H1 (cell line): ENCODE data around the gene CHD2. TPM values are rescaled to one million over a fixed set of nuclear protein-coding genes. Genes with fewer than 3 reads are reported as not detected.

Experiments
- CTCF ChIA-PET: fragments of 300-600 bp; sonication (Branson Sonifier 250); formaldehyde crosslinking; loops from one replicate; lab custom pipeline; 2021; ENCODE audit not compliant: partially characterized antibody; lab: Charles Lee
- POLR2A ChIA-PET: fragments of 300-600 bp; sonication (Branson Sonifier 250); formaldehyde crosslinking; loops from one replicate; lab custom pipeline; 2021; ENCODE audit warnings: inconsistent platforms; ENCODE audit not compliant: partially characterized antibody; lab: Charles Lee
- DNase-seq, 2 experiments: peaks; one replicate each; pipeline versions ENCODE4 v3.0.0 to v3.0.0-alpha.2; 2010 to 2022; ENCODE audit warnings: low spot score in 2 of 2, low read depth in 1 of 2, mixed read lengths in 1 of 2
- FAIRE-seq: peaks from 2 replicates; lab custom pipeline; 2011; peaks lifted over from hg19 to GRCh38; lab: Jason Lieb, UNC
- H2AFZ ChIP-seq: 2 replicates; pipeline ENCODE4 v1.8.1; 2012; ENCODE audit warnings: low read length, inconsistent platforms
- H2AK5ac ChIP-seq: 2 replicates; pipeline ENCODE4 v1.6.1; 2013; ENCODE audit warnings: low read depth, low read length
- H2BK120ac ChIP-seq: replicated peaks from 2 replicates; pipeline ENCODE3; 2013; ENCODE audit warnings: low read depth, low read length, inconsistent platforms
- H2BK12ac ChIP-seq: 2 replicates; pipeline ENCODE4 v1.6.1; 2013; ENCODE audit warnings: low read depth, low read length
- H2BK15ac ChIP-seq: 2 replicates; pipeline ENCODE4 v1.6.1; 2013; ENCODE audit warnings: low read length
- H2BK20ac ChIP-seq: 2 replicates; pipeline ENCODE4 v1.6.1; 2013; ENCODE audit warnings: low read length
- H2BK5ac ChIP-seq: 2 replicates; pipeline ENCODE4 v1.6.1; 2013; ENCODE audit warnings: low read depth, low read length
- H3K14ac ChIP-seq: 2 replicates; pipeline ENCODE4 v1.6.1; 2013; ENCODE audit warnings: inconsistent platforms; ENCODE audit not compliant: insufficient read length
- H3K18ac ChIP-seq: 2 replicates; pipeline ENCODE4 v1.6.1; 2013; ENCODE audit warnings: low read length; ENCODE audit errors: extremely low read depth
- H3K23ac ChIP-seq: 2 replicates; pipeline ENCODE4 v1.6.1; 2013; ENCODE audit warnings: inconsistent platforms; ENCODE audit not compliant: insufficient read length
- H3K23me2 ChIP-seq: 2 replicates; pipeline ENCODE4 v1.6.1; 2013; ENCODE audit warnings: low read depth, low read length
- H3K27ac ChIP-seq: 2 replicates; pipeline ENCODE4 v1.6.1; 2011; ENCODE audit warnings: low read depth, low read length, inconsistent platforms
- H3K27me3 ChIP-seq, 4 experiments: replicated peaks in 1 of 4; 1 replicate in 1 of 4; 2 replicates in 3 of 4; pipeline versions ENCODE4 v1.6.1 to v1.8.1; 2011 to 2013; ENCODE audit warnings: low read length in 3 of 4, mild to moderate bottlenecking in 3 of 4, inconsistent platforms in 2 of 4, mixed read lengths in 2 of 4, moderate library complexity in 1 of 4; ENCODE audit not compliant: control insufficient read depth in 3 of 4, insufficient read depth in 3 of 4; ENCODE audit errors: extremely low read depth in 1 of 4
- H3K36me3 ChIP-seq, 4 experiments: 2 replicates each; pipeline versions ENCODE4 v1.6.1 to v1.8.1; 2011 to 2013; ENCODE audit warnings: mild to moderate bottlenecking in 4 of 4, low read length in 3 of 4, moderate library complexity in 2 of 4, control low read depth in 1 of 4, inconsistent platforms in 1 of 4; ENCODE audit not compliant: insufficient read depth in 4 of 4, control insufficient read depth in 2 of 4
- H3K4ac ChIP-seq: replicated peaks from 2 replicates; pipeline ENCODE3; 2013; ENCODE audit warnings: low read length, low read depth, mixed read lengths, inconsistent platforms; ENCODE audit not compliant: insufficient read length
- H3K4me1 ChIP-seq, 4 experiments: replicated peaks in 1 of 4; 1 replicate in 1 of 4; 2 replicates in 3 of 4; pipeline versions ENCODE4 v1.6.1 to v1.8.1; 2011 to 2013; ENCODE audit warnings: low read length in 3 of 4, inconsistent platforms in 2 of 4, mixed read lengths in 1 of 4; ENCODE audit not compliant: insufficient read depth in 4 of 4, control insufficient read depth in 3 of 4
- H3K4me2 ChIP-seq, 2 experiments: 2 replicates each; pipeline versions ENCODE4 v1.6.1 to v1.8.1; 2011 to 2013; ENCODE audit warnings: low read depth in 2 of 2, low read length in 2 of 2, control low read depth in 1 of 2, inconsistent platforms in 1 of 2, mild to moderate bottlenecking in 1 of 2; ENCODE audit not compliant: insufficient read depth in 1 of 2
- H3K4me3 ChIP-seq, 4 experiments: fragments of 200-600, 300-600 bp in 1 of 4; sonication (generic), shearing (Covaris generic), sonication (Bioruptor Twin) in 1 of 4; 2 replicates each; pipeline versions ENCODE4 v1.5.1 to v1.8.1; 2011 to 2016; ENCODE audit warnings: low read length in 4 of 4, low read depth in 3 of 4, control low read depth in 2 of 4, inconsistent platforms in 2 of 4, mild to moderate bottlenecking in 2 of 4, mixed read lengths in 1 of 4, moderate library complexity in 1 of 4; ENCODE audit not compliant: insufficient read depth in 2 of 4; ENCODE audit errors: extremely low read depth in 1 of 4
- H3K56ac ChIP-seq: replicated peaks from 2 replicates; pipeline ENCODE3; 2013; ENCODE audit warnings: low read depth, mild to moderate bottlenecking, mixed read lengths, low read length, inconsistent platforms; ENCODE audit not compliant: insufficient read length
- H3K79me1 ChIP-seq: 2 replicates; pipeline ENCODE4 v1.6.1; 2013; ENCODE audit warnings: low read depth, low read length, control low read depth
- H3K79me2 ChIP-seq, 2 experiments: 2 replicates each; pipeline versions ENCODE4 v1.6.1 to v1.8.1; 2012 to 2013; ENCODE audit warnings: low read length in 2 of 2, mild to moderate bottlenecking in 2 of 2, inconsistent platforms in 1 of 2; ENCODE audit not compliant: insufficient read depth in 2 of 2, control insufficient read depth in 1 of 2
- H3K9ac ChIP-seq, 4 experiments: replicated peaks in 1 of 4; 1 replicate in 1 of 4; 2 replicates in 3 of 4; pipeline versions ENCODE4 v1.6.1 to v1.8.1; 2011 to 2013; ENCODE audit warnings: low read depth in 3 of 4, low read length in 3 of 4, control low read depth in 2 of 4, mild to moderate bottlenecking in 2 of 4, moderate library complexity in 2 of 4, inconsistent platforms in 1 of 4; ENCODE audit errors: extremely low read depth in 1 of 4
- H3K9me3 ChIP-seq, 2 experiments: 2 replicates each; pipeline versions ENCODE4 v1.6.1 to v1.8.1; 2012 to 2013; ENCODE audit warnings: mild to moderate bottlenecking in 2 of 2, moderate library complexity in 2 of 2, control low read depth in 1 of 2, inconsistent platforms in 1 of 2, low read depth in 1 of 2, low read length in 1 of 2, mixed read lengths in 1 of 2; ENCODE audit not compliant: insufficient read depth in 2 of 2
- H4K20me1 ChIP-seq, 2 experiments: replicated peaks in 1 of 2; 2 replicates each; pipeline versions ENCODE3 to v1.8.1; 2011 to 2013; ENCODE audit warnings: inconsistent platforms in 2 of 2, low read length in 2 of 2, mild to moderate bottlenecking in 1 of 2; ENCODE audit not compliant: insufficient read depth in 2 of 2, control insufficient read depth in 1 of 2
- H4K5ac ChIP-seq: 2 replicates; pipeline ENCODE4 v1.6.1; 2013; ENCODE audit warnings: low read length, low read depth, mixed read lengths, inconsistent platforms; ENCODE audit not compliant: insufficient read length
- H4K8ac ChIP-seq: 2 replicates; pipeline ENCODE4 v1.8.0; 2013; ENCODE audit warnings: mild to moderate bottlenecking, moderate library complexity, low read length, inconsistent platforms; ENCODE audit not compliant: insufficient read depth; ENCODE audit errors: extremely low read depth
- H4K91ac ChIP-seq: replicated peaks from 2 replicates; pipeline ENCODE3; 2013; ENCODE audit warnings: low read length, mixed read lengths, inconsistent platforms; ENCODE audit not compliant: insufficient read length
- BRCA1 ChIP-seq: IDR thresholded peaks from 2 replicates; pipeline ENCODE4 v1.6.1; 2012; ENCODE audit warnings: low read depth, low read length, improper control_type of control experiment
- CHD1 ChIP-seq: IDR thresholded peaks from 2 replicates; pipeline ENCODE4 v1.6.1; 2012; ENCODE audit warnings: low read depth, low read length, improper control_type of control experiment
- WGBS, 2 experiments: shearing (Covaris generic) in 1 of 2; methylation state at CpG; one replicate each; pipeline versions ENCODE4 v1.1.6 to v1.1.7; 2013 to 2015; ENCODE audit warnings: low lambda C conversion rate in 2 of 2, mixed read lengths in 2 of 2, inconsistent platforms in 1 of 2, low coverage in 1 of 2, missing lambda C conversion rate in 1 of 2; ENCODE audit not compliant: insufficient replicate concordance in 2 of 2, insufficient coverage in 1 of 2, insufficient read length in 1 of 2; ENCODE audit errors: extremely low coverage in 1 of 2, missing lambda C conversion rate in 1 of 2; 5-methylcytosine and 5-hydroxymethylcytosine counted together
- polyA plus RNA-seq, 7 experiments: library from polyadenylated mRNA; depleted of rRNA in 3 of 7; stranded (reverse) in 5 of 7; unstranded in 2 of 7; fragments of >200 nt in 5 of 7; fragments of 200-250 nt in 2 of 7; gene quantifications; 1 replicate in 5 of 7; 2 replicates in 1 of 7; 4 replicates in 1 of 7; pipeline versions ENCODE4 v1.2.1 to v1.2.3, GENCODE V29; 2011 to 2013; ENCODE audit warnings: missing spikeins in 2 of 7, mixed read lengths in 2 of 7
- total RNA-seq: library from RNA; stranded (reverse); fragmentation: NEBNext Ultra II Directional; extraction: Animal tissue kit (Norgen Biotek cat#: 25700); gene quantifications from 2 replicates; pipeline ENCODE4 v1.2.1, GENCODE V29; 2021

The CHD2 gene
- total and polyA plus RNA-seq, 2 of the 8 experiments (the other 6 are each of a cell fraction or from before 2014, with no cell fraction given), result 28.8 to 70.0 TPM

DNA sequence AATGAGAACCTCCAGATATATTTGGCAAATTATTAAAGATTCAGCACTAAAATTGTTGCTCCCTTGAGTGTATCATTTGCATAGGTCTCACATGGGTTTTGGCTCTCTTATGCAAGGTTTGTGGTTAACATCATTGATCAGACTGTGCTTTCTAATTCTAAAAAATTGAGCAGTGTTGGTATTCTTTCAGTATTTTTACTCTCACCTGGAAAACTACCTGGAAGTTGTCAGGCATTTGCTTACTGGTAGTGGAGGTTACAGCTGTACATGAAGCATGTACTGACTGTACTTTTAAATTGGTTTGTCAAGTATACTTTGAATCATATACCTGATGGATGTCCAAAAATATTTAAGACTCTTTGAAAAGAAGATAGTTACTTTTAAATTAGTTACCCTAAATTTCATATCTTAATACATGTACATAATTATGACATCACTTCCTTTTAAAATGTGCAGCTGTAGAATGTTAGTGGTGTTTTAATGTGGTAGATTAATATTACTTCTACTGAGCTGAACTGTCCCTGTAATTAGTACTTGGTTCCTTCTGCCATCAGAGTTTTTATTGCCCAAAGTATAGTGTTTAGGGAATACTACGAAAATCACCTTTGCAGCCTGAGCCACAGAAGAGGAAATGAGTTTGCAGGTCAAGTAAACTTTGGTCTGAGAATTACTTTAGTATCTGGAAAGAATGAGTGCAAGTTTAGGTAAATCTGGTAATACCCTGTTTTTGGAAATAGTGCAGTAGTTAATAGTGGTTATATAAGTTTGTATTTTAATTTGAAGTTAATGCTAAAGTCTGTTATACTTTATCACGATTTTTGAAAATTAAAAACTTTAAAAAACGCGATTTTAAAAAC is 2.8 kb downstream of the CHD2 start:
- Histone ChIP-seq H3K4me2 (peak overlapping the region; percentile 75 to 89), H3K27ac (peak overlapping the region; percentile 19; the same call in 1 of the 2 replicates), H3K79me1 (no peaks in the 10 kb centered on the region), H3K4me1 (peaks cover 0 to 16% (median 3%) of the 10 kb centered on the region in 4 experiments; a peak in 5 of 7 replicates), H3K36me3 (peaks cover 0 to 28% (median 2%) of the 10 kb centered on the region in 4 experiments; a peak in 3 of 8 replicates), H4K8ac (no peak overlapping the region), H2BK15ac (no peak overlapping the region), H2BK12ac (no peak overlapping the region; the same call in 1 of the 2 replicates), H3K14ac (no peak overlapping the region), H3K4ac (no peak overlapping the region), H3K79me2 (peaks cover 40 to 91% of the 10 kb centered on the region in 2 experiments), H4K5ac (peak overlapping the region; percentile 19), H3K23me2 (peaks cover 2% of the 10 kb centered on the region; the same call in 1 of the 2 replicates), H2AFZ (no peak overlapping the region), H3K23ac (no peak overlapping the region), H3K56ac (peak overlapping the region; percentile 11), H2AK5ac (no peak overlapping the region), H4K91ac (no peak overlapping the region), H3K18ac (no peak overlapping the region), H3K27me3 (no peaks in the 10 kb centered on the region), H3K9me3 (no peaks in the 10 kb centered on the region), H3K9ac (peak overlapping the region; percentile 13 to 96 (median 65); a peak in 5 of 7 replicates), H2BK5ac (no peak overlapping the region), H3K4me3 (peak overlapping the region; percentile 35 to 97 (median 88)), H2BK20ac (no peak overlapping the region), H4K20me1 (peaks cover 11% of the 10 kb centered on the region in 2 experiments), H2BK120ac (no peak overlapping the region)
- no peak for TF ChIP-seq BRCA1
- peak; percentile 50; the same call in 1 of the 2 replicates for TF ChIP-seq CHD1
- ChIA-PET POLR2A (interaction anchor here (0.8 to 7.7 kb wide), 9 partner anchors 12 to 106 kb away, joined by 3 to 255 read pairs (median 20); no protein-coding TSS in a partner anchor), CTCF (interaction anchor here (0.6 to 1.9 kb wide), 6 partner anchors 14 to 108 kb away, joined by 3 to 5 read pairs (median 3); no protein-coding TSS in a partner anchor)
- FAIRE-seq, result no peak
- WGBS, 2 experiments, result 11% methylated on average over 4 of the region's 4 CpGs; no CpG with 5 or more reads in 1 of the 2 experiments
- DNase-seq, result no peak
